Stimulated activated CD4-positive, alpha-beta T cell treated with anti-CD3 and anti-CD28 coated beads, Interleukin-1b, Interleukin-23, amount 100 ng/mL, for 24 hours (primary cell): ENCODE data around the gene MAP4K5.
"Not testable (repeated sequence)": the region's sequence is repeated elsewhere in the genome, so short reads cannot be mapped to it uniquely, and the experiment has no call there.

Experiments used
- DNase-seq, 4 experiments: peaks; one replicate each; pipeline ENCODE4 v3.0.0-alpha.2; 2020; ENCODE audit warnings: low read depth in 4 of 4, low spot score in 1 of 4

Gene MAP4K5

GRCh38 chr14:50533241-50533705 lies 904 bp upstream of the MAP4K5 start:
- DNase-seq, result no peak

- peak in 3 of 4 experiments; percentile 5 to 15 (median 13) for DNase-seq
Observed at GRCh38 chr14:50531595-50532501, 521 bp downstream of the MAP4K5 start.

GRCh38 chr14:50530794-50531365 lies 1.5 kb downstream of the MAP4K5 start:
- DNase-seq, result no peak

- no peak for DNase-seq
Observed at GRCh38 chr14:50530358-50530757, 2.0 kb downstream of the MAP4K5 start.

- no peak for DNase-seq
Observed at GRCh38 chr14:50529288-50530179, 2.8 kb downstream of the MAP4K5 start.

GRCh38 chr14:50528000-50528399 lies 4.4 kb downstream of the MAP4K5 start:
- DNase-seq, result no peak

GRCh38 chr14:50524731-50525515 lies 7.4 kb downstream of the MAP4K5 start:
- DNase-seq, result no peak

GRCh38 chr14:50524060-50524459 lies 8.3 kb downstream of the MAP4K5 start:
- DNase-seq, result no peak

- DNase-seq, result no peak
Observed at GRCh38 chr14:50523271-50524041, 8.9 kb downstream of the MAP4K5 start.

GRCh38 chr14:50521912-50522341 lies 10.4 kb downstream of the MAP4K5 start:
- DNase-seq, result no peak

- peak; percentile 16 to 52 (median 38) for DNase-seq
Observed at GRCh38 chr14:50520947-50521815, 11.2 kb downstream of the MAP4K5 start.

GRCh38 chr14:50516091-50516490 lies 16.3 kb downstream of the MAP4K5 start:
- DNase-seq, result no peak

- DNase-seq, result no peak
Observed at GRCh38 chr14:50512463-50512862, 19.9 kb downstream of the MAP4K5 start.

- no peak for DNase-seq
Observed at GRCh38 chr14:50510157-50510556, 22.2 kb downstream of the MAP4K5 start.

- not testable (repeated sequence) for DNase-seq
Observed at GRCh38 chr14:50507078-50507477, 25.3 kb downstream of the MAP4K5 start.

- DNase-seq, result no peak
Observed at GRCh38 chr14:50501642-50502041, 30.7 kb downstream of the MAP4K5 start.

GRCh38 chr14:50497351-50497750 lies 35.0 kb downstream of the MAP4K5 start:
- DNase-seq, result no peak

GRCh38 chr14:50489851-50490250 lies 42.5 kb downstream of the MAP4K5 start:
- DNase-seq, result no peak

- DNase-seq, result no peak
Observed at GRCh38 chr14:50488521-50488920, 43.8 kb downstream of the MAP4K5 start.
